PC-3 (cell line): ENCODE measurements around the gene TREX2.

Source experiments
- EZH2 ChIP-seq: fragments of 300-600 bp; sonication (generic); IDR thresholded peaks from one replicate; pipeline ENCODE4 v1.6.1; 2017; ENCODE audit warnings: antibody characterized with exemption, mild to moderate bottlenecking, low read length; ENCODE audit not compliant: unreplicated experiment
- EZH2phosphoT487 ChIP-seq: fragments of 300-600 bp; sonication (generic); IDR thresholded peaks from 2 replicates; pipeline ENCODE4 v1.6.1; 2018; ENCODE audit warnings: mild to moderate bottlenecking, antibody characterized with exemption, low read length, borderline replicate concordance
- TF ChIP-seq, protein P1 (sequence below): fragments of 300-600 bp; sonication (generic); conservative IDR thresholded peaks from 2 replicates; pipeline ENCODE4 v1.5.1; 2017; ENCODE audit warnings: antibody characterized with exemption, low read depth, mild to moderate bottlenecking, low read length

DNA sequence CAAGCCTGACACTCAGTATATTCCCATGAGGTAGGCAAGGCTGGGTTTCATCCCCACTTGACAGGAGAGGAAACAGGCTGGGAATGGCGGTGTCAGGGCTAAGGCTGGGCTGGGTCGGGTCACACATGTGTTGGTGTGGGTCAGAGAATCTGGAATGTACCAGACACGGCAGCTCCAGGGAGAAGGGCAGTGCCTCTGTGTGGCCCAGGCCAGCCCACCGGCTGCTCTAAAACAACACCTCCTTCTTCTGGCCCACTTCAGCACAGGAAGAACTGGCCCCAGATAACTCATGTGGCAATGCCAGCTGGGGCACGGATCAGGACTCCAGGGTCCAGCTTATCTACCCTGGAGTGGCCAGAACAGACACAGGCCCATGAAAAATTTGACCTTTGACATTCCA, 18.3 kb upstream of the TREX2 start:
- TF ChIP-seq EZH2 (no peak), EZH2phosphoT487 (no peak)
- TF ChIP-seq, protein P1, sequence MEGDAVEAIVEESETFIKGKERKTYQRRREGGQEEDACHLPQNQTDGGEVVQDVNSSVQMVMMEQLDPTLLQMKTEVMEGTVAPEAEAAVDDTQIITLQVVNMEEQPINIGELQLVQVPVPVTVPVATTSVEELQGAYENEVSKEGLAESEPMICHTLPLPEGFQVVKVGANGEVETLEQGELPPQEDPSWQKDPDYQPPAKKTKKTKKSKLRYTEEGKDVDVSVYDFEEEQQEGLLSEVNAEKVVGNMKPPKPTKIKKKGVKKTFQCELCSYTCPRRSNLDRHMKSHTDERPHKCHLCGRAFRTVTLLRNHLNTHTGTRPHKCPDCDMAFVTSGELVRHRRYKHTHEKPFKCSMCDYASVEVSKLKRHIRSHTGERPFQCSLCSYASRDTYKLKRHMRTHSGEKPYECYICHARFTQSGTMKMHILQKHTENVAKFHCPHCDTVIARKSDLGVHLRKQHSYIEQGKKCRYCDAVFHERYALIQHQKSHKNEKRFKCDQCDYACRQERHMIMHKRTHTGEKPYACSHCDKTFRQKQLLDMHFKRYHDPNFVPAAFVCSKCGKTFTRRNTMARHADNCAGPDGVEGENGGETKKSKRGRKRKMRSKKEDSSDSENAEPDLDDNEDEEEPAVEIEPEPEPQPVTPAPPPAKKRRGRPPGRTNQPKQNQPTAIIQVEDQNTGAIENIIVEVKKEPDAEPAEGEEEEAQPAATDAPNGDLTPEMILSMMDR: no peak
